ENCODE results near the gene LPCAT1. TPM values are rescaled to one million over a fixed set of nuclear protein-coding genes. Genes with fewer than 3 reads are reported as not detected.
A peak's percentile ranks its signal among the peaks of the same experiment; 100 is the strongest.

LPCAT1 gene
- total and polyA plus RNA-seq, 2 of the 13 experiments (the other 11 are each of a cell fraction or from before 2014, with no cell fraction given), result 29.8 to 90.6 TPM

DNA sequence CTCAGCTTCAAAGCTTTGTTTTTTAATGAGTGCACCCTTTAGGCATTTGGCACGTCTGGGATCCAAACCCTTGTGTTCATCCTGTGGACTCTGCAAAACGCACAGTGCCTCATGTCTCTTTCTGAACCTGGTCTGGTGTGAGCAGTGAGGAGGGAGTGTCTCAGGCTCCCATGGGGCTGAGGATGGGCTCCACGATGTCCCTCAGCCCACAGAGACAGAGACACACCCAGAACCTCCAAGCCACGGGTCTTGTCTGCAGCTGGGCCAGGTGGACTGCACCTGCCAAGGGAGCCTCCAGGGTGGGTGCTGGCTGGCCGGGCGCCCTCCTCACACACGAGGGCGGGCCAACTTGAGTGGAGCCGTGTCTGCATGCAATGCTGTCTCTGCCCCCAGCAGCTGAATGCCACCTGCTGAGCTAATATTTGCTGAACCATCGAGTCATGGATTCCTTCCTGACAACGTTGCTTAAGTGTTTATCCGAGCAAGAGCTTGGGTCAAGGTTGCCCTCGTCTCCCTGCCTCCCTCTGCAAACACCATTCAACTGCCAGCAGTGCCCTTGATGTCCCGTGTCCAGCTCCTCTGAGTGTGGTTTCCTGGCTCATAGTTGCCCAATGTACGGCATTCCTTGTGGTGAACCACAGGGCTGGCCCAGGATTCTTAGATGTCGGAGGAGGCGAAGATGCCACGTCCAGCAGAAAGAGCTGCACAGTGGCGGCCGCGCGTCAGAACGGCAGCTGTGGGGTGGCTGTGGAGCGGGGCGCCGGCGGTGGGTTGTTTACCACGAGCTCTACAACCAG, 31.4 kb upstream of the LPCAT1 start (continued):
- TF ChIP-seq, protein P1, sequence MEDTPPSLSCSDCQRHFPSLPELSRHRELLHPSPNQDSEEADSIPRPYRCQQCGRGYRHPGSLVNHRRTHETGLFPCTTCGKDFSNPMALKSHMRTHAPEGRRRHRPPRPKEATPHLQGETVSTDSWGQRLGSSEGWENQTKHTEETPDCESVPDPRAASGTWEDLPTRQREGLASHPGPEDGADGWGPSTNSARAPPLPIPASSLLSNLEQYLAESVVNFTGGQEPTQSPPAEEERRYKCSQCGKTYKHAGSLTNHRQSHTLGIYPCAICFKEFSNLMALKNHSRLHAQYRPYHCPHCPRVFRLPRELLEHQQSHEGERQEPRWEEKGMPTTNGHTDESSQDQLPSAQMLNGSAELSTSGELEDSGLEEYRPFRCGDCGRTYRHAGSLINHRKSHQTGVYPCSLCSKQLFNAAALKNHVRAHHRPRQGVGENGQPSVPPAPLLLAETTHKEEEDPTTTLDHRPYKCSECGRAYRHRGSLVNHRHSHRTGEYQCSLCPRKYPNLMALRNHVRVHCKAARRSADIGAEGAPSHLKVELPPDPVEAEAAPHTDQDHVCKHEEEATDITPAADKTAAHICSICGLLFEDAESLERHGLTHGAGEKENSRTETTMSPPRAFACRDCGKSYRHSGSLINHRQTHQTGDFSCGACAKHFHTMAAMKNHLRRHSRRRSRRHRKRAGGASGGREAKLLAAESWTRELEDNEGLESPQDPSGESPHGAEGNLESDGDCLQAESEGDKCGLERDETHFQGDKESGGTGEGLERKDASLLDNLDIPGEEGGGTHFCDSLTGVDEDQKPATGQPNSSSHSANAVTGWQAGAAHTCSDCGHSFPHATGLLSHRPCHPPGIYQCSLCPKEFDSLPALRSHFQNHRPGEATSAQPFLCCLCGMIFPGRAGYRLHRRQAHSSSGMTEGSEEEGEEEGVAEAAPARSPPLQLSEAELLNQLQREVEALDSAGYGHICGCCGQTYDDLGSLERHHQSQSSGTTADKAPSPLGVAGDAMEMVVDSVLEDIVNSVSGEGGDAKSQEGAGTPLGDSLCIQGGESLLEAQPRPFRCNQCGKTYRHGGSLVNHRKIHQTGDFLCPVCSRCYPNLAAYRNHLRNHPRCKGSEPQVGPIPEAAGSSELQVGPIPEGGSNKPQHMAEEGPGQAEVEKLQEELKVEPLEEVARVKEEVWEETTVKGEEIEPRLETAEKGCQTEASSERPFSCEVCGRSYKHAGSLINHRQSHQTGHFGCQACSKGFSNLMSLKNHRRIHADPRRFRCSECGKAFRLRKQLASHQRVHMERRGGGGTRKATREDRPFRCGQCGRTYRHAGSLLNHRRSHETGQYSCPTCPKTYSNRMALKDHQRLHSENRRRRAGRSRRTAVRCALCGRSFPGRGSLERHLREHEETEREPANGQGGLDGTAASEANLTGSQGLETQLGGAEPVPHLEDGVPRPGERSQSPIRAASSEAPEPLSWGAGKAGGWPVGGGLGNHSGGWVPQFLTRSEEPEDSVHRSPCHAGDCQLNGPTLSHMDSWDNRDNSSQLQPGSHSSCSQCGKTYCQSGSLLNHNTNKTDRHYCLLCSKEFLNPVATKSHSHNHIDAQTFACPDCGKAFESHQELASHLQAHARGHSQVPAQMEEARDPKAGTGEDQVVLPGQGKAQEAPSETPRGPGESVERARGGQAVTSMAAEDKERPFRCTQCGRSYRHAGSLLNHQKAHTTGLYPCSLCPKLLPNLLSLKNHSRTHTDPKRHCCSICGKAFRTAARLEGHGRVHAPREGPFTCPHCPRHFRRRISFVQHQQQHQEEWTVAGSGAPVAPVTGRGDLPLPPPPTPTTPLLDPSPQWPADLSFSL (CRISPR knock-in tag; IDR thresholded peaks at IDR 0.05), result no peak
- 0 out of 2 replicates have a peak, but pooled peaks have one; percentile 71 for TF ChIP-seq ZNF703 (CRISPR knock-in tag; IDR thresholded peaks at IDR 0.05; ENCODE audit: borderline replicate concordance)
- TF ChIP-seq, protein P2, sequence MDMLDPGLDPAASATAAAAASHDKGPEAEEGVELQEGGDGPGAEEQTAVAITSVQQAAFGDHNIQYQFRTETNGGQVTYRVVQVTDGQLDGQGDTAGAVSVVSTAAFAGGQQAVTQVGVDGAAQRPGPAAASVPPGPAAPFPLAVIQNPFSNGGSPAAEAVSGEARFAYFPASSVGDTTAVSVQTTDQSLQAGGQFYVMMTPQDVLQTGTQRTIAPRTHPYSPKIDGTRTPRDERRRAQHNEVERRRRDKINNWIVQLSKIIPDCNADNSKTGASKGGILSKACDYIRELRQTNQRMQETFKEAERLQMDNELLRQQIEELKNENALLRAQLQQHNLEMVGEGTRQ (IDR thresholded peaks at IDR 0.05; ENCODE audit: low read depth, low read length), result no peak
- TF ChIP-seq, protein P2 (CRISPR knock-in tag; IDR thresholded peaks at IDR 0.05; ENCODE audit: borderline replicate concordance), result no peak
- TF ChIP-seq ZNF652 (CRISPR knock-in tag; IDR thresholded peaks at IDR 0.05; ENCODE audit: borderline replicate concordance, low read depth), result peak; percentile 55; the same call in 1 of the 2 replicates
- no peak for TF ChIP-seq EEA1 (CRISPR knock-in tag; IDR thresholded peaks at IDR 0.05; ENCODE audit: borderline replicate concordance)
- TF ChIP-seq, protein P3, sequence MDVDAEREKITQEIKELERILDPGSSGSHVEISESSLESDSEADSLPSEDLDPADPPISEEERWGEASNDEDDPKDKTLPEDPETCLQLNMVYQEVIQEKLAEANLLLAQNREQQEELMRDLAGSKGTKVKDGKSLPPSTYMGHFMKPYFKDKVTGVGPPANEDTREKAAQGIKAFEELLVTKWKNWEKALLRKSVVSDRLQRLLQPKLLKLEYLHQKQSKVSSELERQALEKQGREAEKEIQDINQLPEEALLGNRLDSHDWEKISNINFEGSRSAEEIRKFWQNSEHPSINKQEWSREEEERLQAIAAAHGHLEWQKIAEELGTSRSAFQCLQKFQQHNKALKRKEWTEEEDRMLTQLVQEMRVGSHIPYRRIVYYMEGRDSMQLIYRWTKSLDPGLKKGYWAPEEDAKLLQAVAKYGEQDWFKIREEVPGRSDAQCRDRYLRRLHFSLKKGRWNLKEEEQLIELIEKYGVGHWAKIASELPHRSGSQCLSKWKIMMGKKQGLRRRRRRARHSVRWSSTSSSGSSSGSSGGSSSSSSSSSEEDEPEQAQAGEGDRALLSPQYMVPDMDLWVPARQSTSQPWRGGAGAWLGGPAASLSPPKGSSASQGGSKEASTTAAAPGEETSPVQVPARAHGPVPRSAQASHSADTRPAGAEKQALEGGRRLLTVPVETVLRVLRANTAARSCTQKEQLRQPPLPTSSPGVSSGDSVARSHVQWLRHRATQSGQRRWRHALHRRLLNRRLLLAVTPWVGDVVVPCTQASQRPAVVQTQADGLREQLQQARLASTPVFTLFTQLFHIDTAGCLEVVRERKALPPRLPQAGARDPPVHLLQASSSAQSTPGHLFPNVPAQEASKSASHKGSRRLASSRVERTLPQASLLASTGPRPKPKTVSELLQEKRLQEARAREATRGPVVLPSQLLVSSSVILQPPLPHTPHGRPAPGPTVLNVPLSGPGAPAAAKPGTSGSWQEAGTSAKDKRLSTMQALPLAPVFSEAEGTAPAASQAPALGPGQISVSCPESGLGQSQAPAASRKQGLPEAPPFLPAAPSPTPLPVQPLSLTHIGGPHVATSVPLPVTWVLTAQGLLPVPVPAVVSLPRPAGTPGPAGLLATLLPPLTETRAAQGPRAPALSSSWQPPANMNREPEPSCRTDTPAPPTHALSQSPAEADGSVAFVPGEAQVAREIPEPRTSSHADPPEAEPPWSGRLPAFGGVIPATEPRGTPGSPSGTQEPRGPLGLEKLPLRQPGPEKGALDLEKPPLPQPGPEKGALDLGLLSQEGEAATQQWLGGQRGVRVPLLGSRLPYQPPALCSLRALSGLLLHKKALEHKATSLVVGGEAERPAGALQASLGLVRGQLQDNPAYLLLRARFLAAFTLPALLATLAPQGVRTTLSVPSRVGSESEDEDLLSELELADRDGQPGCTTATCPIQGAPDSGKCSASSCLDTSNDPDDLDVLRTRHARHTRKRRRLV (CRISPR knock-in tag; IDR thresholded peaks at IDR 0.05), result peak; percentile 71; the same call in 1 of the 2 replicates
- TF ChIP-seq, protein P4, sequence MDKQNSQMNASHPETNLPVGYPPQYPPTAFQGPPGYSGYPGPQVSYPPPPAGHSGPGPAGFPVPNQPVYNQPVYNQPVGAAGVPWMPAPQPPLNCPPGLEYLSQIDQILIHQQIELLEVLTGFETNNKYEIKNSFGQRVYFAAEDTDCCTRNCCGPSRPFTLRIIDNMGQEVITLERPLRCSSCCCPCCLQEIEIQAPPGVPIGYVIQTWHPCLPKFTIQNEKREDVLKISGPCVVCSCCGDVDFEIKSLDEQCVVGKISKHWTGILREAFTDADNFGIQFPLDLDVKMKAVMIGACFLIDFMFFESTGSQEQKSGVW (CRISPR knock-in tag; IDR thresholded peaks at IDR 0.05; ENCODE audit: borderline replicate concordance), result no peak
- TF ChIP-seq, protein P5, sequence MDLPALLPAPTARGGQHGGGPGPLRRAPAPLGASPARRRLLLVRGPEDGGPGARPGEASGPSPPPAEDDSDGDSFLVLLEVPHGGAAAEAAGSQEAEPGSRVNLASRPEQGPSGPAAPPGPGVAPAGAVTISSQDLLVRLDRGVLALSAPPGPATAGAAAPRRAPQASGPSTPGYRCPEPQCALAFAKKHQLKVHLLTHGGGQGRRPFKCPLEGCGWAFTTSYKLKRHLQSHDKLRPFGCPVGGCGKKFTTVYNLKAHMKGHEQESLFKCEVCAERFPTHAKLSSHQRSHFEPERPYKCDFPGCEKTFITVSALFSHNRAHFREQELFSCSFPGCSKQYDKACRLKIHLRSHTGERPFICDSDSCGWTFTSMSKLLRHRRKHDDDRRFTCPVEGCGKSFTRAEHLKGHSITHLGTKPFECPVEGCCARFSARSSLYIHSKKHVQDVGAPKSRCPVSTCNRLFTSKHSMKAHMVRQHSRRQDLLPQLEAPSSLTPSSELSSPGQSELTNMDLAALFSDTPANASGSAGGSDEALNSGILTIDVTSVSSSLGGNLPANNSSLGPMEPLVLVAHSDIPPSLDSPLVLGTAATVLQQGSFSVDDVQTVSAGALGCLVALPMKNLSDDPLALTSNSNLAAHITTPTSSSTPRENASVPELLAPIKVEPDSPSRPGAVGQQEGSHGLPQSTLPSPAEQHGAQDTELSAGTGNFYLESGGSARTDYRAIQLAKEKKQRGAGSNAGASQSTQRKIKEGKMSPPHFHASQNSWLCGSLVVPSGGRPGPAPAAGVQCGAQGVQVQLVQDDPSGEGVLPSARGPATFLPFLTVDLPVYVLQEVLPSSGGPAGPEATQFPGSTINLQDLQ (CRISPR knock-in tag; IDR thresholded peaks at IDR 0.05), result peak; percentile 90; the same call in 1 of the 2 replicates

Measured in HepG2 (cell line).